GM21423 (cell line): Measurements from ENCODE around the gene KRT6B.
"Not testable (repeated sequence)": the region's sequence is repeated elsewhere in the genome, so short reads cannot be mapped to it uniquely, and the experiment has no call there.

ENCODE experiments used
- ATAC-seq: cut with Tn5 transposase; IDR thresholded peaks from one replicate; pipeline ENCODE4 v1.9.1; 2021; ENCODE audit warnings: mild to moderate bottlenecking, moderate library complexity; ENCODE audit not compliant: unreplicated experiment

The KRT6B gene

DNA sequence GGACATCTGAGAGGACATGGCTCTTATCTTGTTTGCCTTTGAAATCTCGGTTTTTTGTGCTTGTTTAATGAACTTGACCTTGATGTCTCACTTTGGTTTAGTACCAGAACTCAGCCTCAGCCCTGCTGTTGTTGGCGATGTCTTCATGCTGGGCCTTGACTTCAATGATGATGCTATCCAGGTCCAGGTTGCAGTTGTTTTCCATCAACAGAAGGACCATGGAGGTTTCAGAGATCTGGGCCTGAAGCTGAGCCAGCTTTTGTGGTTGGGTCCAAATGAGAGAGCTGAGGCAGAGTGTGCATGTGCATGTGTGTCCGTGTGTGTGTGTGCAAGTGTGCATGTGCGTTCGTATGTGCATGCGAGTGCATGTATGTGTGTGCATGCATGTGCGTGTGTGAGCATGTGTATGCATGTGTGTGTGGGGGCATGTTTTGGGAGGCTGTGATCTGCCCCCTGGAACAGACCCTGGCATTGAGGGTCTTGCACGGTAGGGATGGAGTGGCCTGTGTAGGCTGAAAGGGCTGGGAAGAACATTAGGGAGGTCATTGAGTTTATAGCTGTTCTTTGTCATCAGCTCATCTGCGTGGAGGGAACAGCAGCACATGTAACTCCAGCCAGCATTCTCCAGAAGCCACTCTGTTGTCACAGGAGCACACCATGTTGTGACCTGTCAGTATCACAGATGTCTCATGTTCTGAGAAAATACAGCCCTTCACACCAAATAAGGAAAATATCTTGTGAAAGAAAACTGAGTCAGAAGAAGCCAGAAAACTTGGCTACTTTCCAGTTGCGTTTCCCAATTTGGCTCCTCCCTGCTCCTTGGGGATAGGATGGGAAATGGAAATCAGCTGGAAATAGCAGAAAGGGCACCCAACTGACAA lies 35.8 kb downstream of the KRT6B start:
- no peak for ATAC-seq

DNA sequence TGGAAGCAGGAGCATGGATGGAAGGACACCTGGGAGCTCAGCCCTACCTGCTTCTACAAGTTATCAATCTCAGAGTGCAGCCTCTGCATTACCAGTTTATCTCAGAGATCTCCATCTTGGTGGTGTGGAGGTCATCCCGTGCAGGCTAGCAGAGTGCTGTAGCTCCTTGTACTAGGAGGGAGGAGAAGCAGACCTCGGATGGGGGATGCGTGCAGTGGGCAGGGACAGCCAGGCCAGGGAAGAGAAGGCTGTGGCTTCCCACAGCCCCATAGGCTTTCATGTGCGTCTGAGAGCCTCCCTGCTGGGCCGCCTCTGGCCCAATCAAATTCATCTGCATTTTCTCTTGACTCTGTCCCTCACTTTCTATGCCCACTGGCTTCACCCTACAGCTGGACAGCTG lies 37.0 kb downstream of the KRT6B start:
- ATAC-seq: no peak

- no peak for ATAC-seq
Measured at GRCh38 chr12:52413782-52414345, 38.1 kb downstream of the KRT6B start.

GRCh38 chr12:52413202-52413601 lies 38.7 kb downstream of the KRT6B start:
- ATAC-seq: no peak

DNA sequence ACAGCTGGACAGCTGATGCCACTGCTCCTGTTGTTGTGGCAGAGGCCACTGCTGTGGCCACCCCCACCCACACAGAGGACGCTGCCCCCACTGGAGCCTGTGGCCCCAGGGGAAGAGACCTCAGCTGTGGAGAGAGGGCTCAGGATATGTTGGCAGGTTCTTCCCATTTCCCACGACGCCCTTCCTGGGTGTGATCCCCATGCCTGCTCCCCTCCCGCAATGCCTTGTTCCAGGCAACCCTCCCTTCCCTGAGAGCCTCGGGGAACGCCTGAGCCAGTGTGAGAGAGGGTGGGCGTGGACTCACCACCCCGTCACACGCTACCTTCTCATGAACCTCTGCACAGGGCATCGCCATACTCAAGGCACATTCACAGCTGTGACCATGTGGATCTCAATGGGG lies 40.1 kb downstream of the KRT6B start:
- ATAC-seq: no peak

- not testable (repeated sequence) for ATAC-seq
Measured at GRCh38 chr12:52410589-52411248, 41.2 kb downstream of the KRT6B start.

GRCh38 chr12:52407918-52408317 lies 44.0 kb downstream of the KRT6B start:
- no peak for ATAC-seq

GRCh38 chr12:52405922-52406385 lies 46.0 kb downstream of the KRT6B start, which contains the start of gene KRT82:
TSS of gene KRT82 (minus strand) at chr12:52406335. CDS start at chr12:52406277, 58 bp downstream.
- no peak for ATAC-seq

DNA sequence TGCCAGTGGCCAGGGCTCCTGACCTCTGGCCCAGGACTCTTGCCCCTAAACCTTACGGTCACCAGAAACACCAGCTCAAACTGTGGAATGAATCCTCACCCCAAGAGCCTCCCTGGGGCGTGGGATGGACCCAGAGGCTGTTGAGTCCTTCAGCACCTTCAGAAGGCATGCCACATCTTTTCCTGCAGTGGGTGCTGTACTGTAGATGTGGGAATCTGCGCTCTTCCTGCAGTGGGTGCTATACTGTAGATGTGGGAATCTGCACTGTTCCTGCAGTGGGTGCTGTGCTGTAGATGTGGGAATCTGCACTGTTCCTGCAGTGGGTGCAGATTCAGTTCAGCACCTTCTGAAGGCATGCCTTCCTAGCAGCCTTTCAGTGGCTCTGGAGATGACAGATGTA lies 47.0 kb downstream of the KRT6B start:
- ATAC-seq: no peak

DNA sequence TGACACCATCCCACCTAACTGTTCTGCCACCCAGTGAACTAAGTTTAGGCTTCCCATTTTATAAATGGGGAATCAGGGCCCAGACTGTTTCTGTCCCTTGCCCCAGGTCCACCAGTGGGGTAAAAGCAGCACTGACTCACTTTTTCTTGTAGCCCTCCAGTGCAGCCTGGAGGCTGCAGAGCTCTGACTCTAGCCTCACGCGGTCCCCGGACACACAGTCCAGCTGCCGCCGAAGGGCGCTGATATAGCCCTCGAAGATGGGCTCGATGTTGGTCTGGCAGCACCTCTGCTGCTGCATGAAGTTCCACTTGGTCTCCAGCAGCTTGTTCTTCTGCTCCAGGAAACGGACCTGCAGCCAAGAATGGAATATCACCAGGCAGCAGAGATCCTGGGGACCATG lies 48.4 kb downstream of the KRT6B start:
- no peak for ATAC-seq

GRCh38 chr12:52402873-52403540 lies 48.9 kb downstream of the KRT6B start:
- no peak for ATAC-seq

- no peak for ATAC-seq
Measured at GRCh38 chr12:52402377-52402776, 49.6 kb downstream of the KRT6B start.

- ATAC-seq: no peak
Measured at GRCh38 chr12:52401926-52402325, 50.0 kb downstream of the KRT6B start.

- ATAC-seq: no peak
Measured at GRCh38 chr12:52401526-52401925, 50.4 kb downstream of the KRT6B start.

GRCh38 chr12:52400906-52401305 lies 51.0 kb downstream of the KRT6B start:
- ATAC-seq: no peak

- no peak for ATAC-seq
Measured at GRCh38 chr12:52399756-52400155, 52.2 kb downstream of the KRT6B start.

GRCh38 chr12:52398176-52398575 lies 53.8 kb downstream of the KRT6B start:
- no peak for ATAC-seq

- no peak for ATAC-seq
Measured at GRCh38 chr12:52396656-52397055, 55.3 kb downstream of the KRT6B start.
